SJCRH30 (cell line): ENCODE measurements around the gene SEMA3F. TPM values are rescaled to one million over a fixed set of nuclear protein-coding genes. Genes with fewer than 3 reads are reported as not detected.

Source experiments
- DNase-seq, 2 experiments: peaks; one replicate each; pipeline ENCODE4 v3.0.0-alpha.2; 2015 to 2020
- H3K27ac ChIP-seq: fragments of 250-450 bp; sonication (Bioruptor Pico); 2 replicates; pipeline ENCODE4 v1.5.1; 2020; ENCODE audit warnings: mild to moderate bottlenecking, moderate library complexity
- H3K27me3 ChIP-seq: fragments of 250-450 bp; sonication (Bioruptor Pico); 2 replicates; pipeline ENCODE4 v1.5.1; 2020; ENCODE audit warnings: mild to moderate bottlenecking, moderate library complexity
- H3K36me3 ChIP-seq: fragments of 250-450 bp; sonication (Bioruptor Pico); 2 replicates; pipeline ENCODE4 v1.5.1; 2020; ENCODE audit warnings: mild to moderate bottlenecking, moderate library complexity
- H3K4me1 ChIP-seq: fragments of 250-450 bp; sonication (Bioruptor Pico); 2 replicates; pipeline ENCODE4 v1.5.1; 2020; ENCODE audit warnings: mild to moderate bottlenecking, moderate library complexity
- H3K4me3 ChIP-seq: fragments of 250-450 bp; sonication (Bioruptor Pico); 2 replicates; pipeline ENCODE4 v1.5.1; 2020; ENCODE audit warnings: mild to moderate bottlenecking, moderate library complexity
- H3K9me3 ChIP-seq: fragments of 250-450 bp; sonication (Bioruptor Pico); replicated peaks from 2 replicates; pipeline ENCODE4 v1.5.1; 2020; ENCODE audit warnings: mild to moderate bottlenecking, moderate library complexity
- total RNA-seq: library from RNA; depleted of rRNA; stranded (reverse); fragments of >200 nt; shearing (Covaris generic); gene quantifications from 2 replicates; pipeline ENCODE4 v1.2.3, GENCODE V29; 2014; rRNA removed

The SEMA3F gene
- total RNA-seq, result 9.3 and 11.3 TPM in 2 replicates

DNA sequence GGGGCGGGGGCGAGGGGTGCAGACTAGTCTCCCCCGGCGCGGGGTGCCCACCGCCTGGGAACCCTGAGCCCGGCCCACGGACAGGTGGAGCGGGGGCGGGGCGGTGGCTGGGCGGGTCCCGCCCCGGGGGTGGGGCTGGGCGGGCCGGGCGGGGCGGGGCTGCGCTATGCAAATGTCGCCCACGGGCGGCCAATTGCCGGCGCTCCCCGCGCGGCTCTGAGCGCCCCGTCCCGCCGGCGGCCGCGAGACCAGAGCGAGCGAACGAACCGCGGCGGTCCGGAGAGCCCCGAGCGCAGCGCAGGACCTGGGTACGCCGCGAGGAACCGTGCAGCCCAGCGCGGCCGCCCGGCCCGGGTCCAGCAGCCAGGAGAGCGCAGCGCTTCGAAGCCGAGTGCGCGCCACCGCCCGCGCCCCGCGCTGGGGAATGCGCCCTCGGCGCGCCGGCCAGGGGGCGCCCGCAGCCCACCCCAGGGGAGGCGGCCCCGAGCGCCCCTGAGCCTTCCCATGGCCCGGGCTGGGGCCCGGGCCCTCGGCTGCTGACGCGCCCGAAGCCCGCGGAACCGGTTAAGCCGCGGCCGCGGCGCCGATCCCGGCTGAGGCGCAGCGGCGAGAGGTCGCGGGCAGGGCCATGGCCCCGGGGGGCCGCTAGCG lies at the start of gene SEMA3F:
TSS of gene SEMA3F (plus strand) at position 485 of the 651 bp plus-strand sequence. CDS start 4,299 bp downstream, outside the sequence.
- Histone ChIP-seq H3K4me3 (peak within 1 kb of the TSS; percentile 66), H3K4me1 (peaks cover 22% of the 10 kb centered on the region; the same call in 1 of the 2 replicates), H3K36me3 (no peaks in the 10 kb centered on the region), H3K27me3 (peaks cover 14% of the 10 kb centered on the region), H3K27ac (no peak within 1 kb of the TSS), H3K9me3 (no peaks in the 10 kb centered on the region)
- peak; percentile 49 to 70 for DNase-seq

- Histone ChIP-seq H3K36me3 (peaks cover 91% of the 10 kb centered on the region), H3K27ac (no peak overlapping the region), H3K4me3 (no peak overlapping the region), H3K4me1 (no peaks in the 10 kb centered on the region), H3K27me3 (no peaks in the 10 kb centered on the region), H3K9me3 (no peaks in the 10 kb centered on the region)
- no peak for DNase-seq
Observed at GRCh38 chr3:50111757-50112156, 43.4 kb upstream of the SEMA3F start.

GRCh38 chr3:50112462-50112861 lies 42.7 kb upstream of the SEMA3F start:
- Histone ChIP-seq H3K27ac (no peak overlapping the region), H3K4me1 (no peaks in the 10 kb centered on the region)
- DNase-seq, result no peak

DNA sequence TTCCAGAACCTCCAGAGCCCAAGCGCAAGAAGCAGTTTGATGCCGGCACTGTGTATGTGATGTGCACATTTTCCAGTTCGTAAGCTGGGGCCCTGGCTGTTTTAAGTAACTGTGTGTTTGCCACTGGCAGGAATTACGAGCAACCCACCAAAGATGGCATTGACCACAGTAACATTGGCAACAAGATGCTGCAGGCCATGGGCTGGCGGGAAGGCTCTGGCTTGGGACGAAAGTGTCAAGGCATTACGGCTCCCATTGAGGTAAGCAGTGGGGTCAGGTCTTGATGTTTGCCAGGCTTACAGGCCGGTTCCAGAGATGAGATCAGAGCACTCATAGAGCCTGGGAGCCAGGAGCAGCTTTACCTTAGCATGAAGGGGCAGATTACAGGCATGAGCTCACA lies 38.0 kb upstream of the SEMA3F start:
- Histone ChIP-seq H3K4me3 (no peak overlapping the region), H3K27me3 (no peaks in the 10 kb centered on the region), H3K4me1 (peaks cover 3% of the 10 kb centered on the region; the same call in 1 of the 2 replicates), H3K27ac (no peak overlapping the region), H3K36me3 (peaks cover 79% of the 10 kb centered on the region), H3K9me3 (no peaks in the 10 kb centered on the region)
- no peak for DNase-seq

More at GRCh38 chr3:50112462-50112861, 42.7 kb upstream of the SEMA3F start:
- Histone ChIP-seq H3K4me3 (no peak overlapping the region), H3K36me3 (peaks cover 92% of the 10 kb centered on the region), H3K27me3 (no peaks in the 10 kb centered on the region), H3K9me3 (no peaks in the 10 kb centered on the region)

DNA sequence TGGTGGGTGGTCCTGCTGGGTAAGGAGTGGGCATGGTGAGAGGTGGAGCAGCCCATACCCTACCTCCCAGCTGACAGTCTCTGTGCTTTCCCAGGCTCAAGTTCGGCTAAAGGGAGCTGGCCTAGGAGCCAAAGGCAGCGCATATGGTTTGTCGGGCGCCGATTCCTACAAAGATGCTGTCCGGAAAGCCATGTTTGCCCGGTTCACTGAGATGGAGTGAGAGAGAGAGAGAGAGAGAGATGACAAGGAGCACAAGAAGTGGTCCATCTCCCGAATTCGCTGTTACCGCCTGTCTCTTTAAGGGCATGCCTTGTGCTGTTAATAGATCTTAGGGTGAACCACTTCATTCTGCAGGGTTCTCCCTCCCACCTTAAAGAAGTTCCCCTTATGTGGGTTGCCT lies 36.9 kb upstream of the SEMA3F start:
- Histone ChIP-seq H3K36me3 (peaks cover 70% of the 10 kb centered on the region), H3K4me3 (no peak overlapping the region), H3K4me1 (peaks cover 3% of the 10 kb centered on the region; the same call in 1 of the 2 replicates), H3K27ac (no peak overlapping the region), H3K9me3 (no peaks in the 10 kb centered on the region), H3K27me3 (no peaks in the 10 kb centered on the region)
- no peak for DNase-seq

- no peak overlapping the region for H3K27ac ChIP-seq
- H3K27me3 ChIP-seq, result no peaks in the 10 kb centered on the region
- H3K36me3 ChIP-seq, result peaks cover 55% of the 10 kb centered on the region
- H3K9me3 ChIP-seq, result no peaks in the 10 kb centered on the region
- no peak for DNase-seq
- no peak overlapping the region for H3K4me3 ChIP-seq
- H3K4me1 ChIP-seq, result peaks cover 3% of the 10 kb centered on the region; the same call in 1 of the 2 replicates
Observed at GRCh38 chr3:50119786-50120185, 35.3 kb upstream of the SEMA3F start.

DNA sequence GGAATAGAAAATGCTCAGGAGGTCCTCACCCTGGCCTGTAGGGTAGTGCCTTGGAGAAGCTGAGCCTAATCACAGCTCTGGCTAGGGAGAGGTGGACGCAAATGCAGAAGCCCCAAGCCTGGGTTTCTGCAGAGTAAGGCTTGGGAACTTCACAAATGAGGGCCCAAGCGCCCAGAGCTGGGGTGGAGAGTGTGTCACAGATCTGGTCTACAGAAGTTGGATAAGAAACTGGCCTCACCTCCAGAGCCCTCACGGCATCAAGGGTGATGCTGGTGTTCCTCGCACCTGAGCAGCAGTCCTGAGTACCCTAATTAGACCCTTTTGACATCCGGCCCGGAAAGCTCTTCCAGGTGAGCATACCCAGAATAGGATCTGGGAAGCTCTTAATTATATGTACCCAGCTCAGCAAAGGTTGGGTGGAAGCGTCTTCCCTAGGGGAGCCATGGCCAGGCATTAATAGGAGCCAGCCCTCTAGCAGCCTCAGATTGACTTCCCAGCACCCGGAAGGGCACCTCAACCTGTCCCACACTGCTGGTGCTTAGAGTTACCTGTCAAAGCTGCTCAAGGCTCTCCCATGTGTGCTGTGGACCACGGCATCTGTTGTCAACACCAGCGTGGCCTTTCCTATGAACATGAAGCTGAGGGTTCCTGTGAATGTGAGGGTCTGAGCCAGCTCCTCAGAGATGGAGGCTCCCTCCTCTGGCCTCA lies 34.6 kb upstream of the SEMA3F start:
- Histone ChIP-seq H3K27ac (no peak overlapping the region), H3K27me3 (no peaks in the 10 kb centered on the region), H3K36me3 (peaks cover 47% of the 10 kb centered on the region), H3K4me1 (peaks cover 3% of the 10 kb centered on the region; the same call in 1 of the 2 replicates), H3K9me3 (no peaks in the 10 kb centered on the region), H3K4me3 (no peak overlapping the region)
- DNase-seq, result no peak

GRCh38 chr3:50121072-50122032 lies 33.8 kb upstream of the SEMA3F start:
- Histone ChIP-seq H3K36me3 (peaks cover 39% of the 10 kb centered on the region), H3K27ac (no peak overlapping the region), H3K9me3 (no peaks in the 10 kb centered on the region), H3K4me3 (no peak overlapping the region), H3K27me3 (no peaks in the 10 kb centered on the region), H3K4me1 (peaks cover 3% of the 10 kb centered on the region; the same call in 1 of the 2 replicates)
- DNase-seq, result peak; percentile 77 to 90

DNA sequence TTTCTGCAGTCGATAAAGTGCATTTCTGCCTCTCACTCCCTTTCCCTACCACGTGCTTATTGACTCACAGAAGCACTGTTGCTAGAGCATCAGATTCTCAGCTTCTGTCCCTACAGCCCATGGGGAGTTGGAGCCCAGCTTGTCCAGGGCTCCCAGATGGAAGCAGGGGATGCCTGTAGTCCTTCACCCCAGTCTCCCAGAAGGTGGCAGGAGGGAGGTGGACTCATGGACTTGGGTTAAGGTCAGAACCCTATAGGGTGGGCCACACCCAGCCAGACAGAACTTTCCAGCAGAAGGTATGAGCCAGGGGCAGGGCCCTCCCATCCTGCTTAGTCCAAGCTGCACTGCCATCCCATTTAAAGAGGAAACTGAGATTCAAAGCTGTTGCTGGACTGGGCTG lies 33.1 kb upstream of the SEMA3F start:
- H3K4me1 ChIP-seq, result peaks cover 7% of the 10 kb centered on the region; the same call in 1 of the 2 replicates
- H3K4me3 ChIP-seq, result no peak overlapping the region
- H3K36me3 ChIP-seq, result peaks cover 32% of the 10 kb centered on the region
- H3K9me3 ChIP-seq, result no peaks in the 10 kb centered on the region
- H3K27me3 ChIP-seq, result no peaks in the 10 kb centered on the region
- no peak for DNase-seq
- no peak overlapping the region for H3K27ac ChIP-seq

DNA sequence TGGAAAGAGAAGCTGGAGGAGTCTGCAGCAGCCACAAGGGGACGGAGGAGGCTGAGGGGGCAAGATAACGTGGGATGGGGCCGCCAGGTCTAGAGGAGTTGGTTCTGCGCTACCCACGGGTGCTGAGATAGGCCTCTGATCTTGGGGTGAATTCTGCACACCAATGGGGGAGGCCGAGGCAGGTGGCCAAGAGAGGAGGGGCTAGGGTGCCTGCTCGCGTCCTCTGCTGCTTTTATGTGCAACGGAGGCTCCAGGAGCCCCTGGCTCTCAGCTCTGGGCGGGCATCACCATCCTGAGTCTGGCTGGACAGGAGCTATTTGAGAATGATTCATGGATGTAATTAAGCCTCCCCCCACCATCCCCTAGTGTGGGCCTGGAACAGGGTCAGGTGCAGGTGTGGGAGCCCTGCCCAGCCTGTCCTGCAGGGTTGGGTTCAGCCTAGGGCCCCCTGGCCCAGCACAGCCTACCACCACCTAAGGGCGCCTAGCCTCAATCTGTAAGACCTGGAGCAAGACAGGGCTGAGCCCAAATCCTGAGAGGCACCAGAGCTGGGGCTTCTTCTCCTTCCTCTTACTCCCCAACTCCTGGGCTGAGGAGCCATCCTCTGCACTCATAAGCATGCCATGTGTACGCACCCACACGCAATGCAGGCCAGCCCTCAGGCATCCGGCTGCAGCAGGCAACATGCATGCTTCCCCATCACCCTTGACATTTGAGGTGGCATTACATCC lies 32.3 kb upstream of the SEMA3F start:
- no peaks in the 10 kb centered on the region for H3K27me3 ChIP-seq
- no peak overlapping the region for H3K27ac ChIP-seq
- DNase-seq, result no peak
- H3K9me3 ChIP-seq, result no peaks in the 10 kb centered on the region
- H3K4me3 ChIP-seq, result no peak overlapping the region
- peaks cover 7% of the 10 kb centered on the region; the same call in 1 of the 2 replicates for H3K4me1 ChIP-seq
- H3K36me3 ChIP-seq, result peaks cover 24% of the 10 kb centered on the region

- peaks cover 7% of the 10 kb centered on the region; the same call in 1 of the 2 replicates for H3K4me1 ChIP-seq
- no peak overlapping the region for H3K27ac ChIP-seq
- no peaks in the 10 kb centered on the region for H3K9me3 ChIP-seq
- no peak overlapping the region for H3K4me3 ChIP-seq
- no peaks in the 10 kb centered on the region for H3K27me3 ChIP-seq
- DNase-seq, result no peak
- peaks cover 17% of the 10 kb centered on the region for H3K36me3 ChIP-seq
Observed at GRCh38 chr3:50123394-50124051, 31.6 kb upstream of the SEMA3F start.

DNA sequence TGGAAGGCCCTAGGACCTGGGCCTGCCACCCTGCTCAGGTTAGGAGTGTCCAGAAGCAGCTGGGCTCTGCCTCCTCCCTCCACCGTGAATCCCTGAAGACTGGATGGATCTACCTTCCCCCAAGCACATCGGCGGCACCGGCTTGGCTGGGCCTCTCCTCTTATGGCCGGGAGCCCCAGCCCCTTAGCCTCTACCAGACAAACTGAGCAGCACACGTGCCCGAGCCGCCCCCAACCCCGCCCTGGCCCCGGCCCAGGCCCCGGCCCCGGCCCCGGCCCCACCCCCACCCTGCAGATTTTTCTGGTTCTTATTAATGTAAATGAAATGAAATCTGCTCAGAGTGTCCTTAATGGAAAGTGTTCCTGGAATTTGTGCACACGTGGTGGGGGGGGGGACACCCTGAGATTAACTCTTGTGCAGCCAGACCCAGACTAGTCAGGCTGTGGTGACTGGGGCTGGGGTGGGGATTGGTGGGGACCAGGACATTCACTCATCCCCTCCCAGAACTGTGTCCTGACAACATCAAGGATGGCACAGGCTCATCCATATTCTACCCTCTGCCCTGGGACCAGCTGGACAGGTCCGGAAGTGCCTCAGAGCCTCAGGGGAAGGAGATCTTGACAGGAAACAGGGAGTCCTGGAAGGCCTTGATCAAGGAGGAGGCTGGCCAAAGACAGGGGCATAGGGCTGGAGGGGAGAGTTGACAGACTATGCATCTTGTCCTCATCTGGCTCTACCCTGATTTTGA lies 30.9 kb upstream of the SEMA3F start:
- no peak for DNase-seq
- Histone ChIP-seq H3K27ac (no peak overlapping the region), H3K27me3 (no peaks in the 10 kb centered on the region), H3K4me1 (peaks cover 7% of the 10 kb centered on the region; the same call in 1 of the 2 replicates), H3K4me3 (no peak overlapping the region), H3K36me3 (peaks cover 12% of the 10 kb centered on the region), H3K9me3 (no peaks in the 10 kb centered on the region)

- Histone ChIP-seq H3K27me3 (no peaks in the 10 kb centered on the region), H3K36me3 (peaks cover 11% of the 10 kb centered on the region), H3K27ac (no peak overlapping the region), H3K9me3 (no peaks in the 10 kb centered on the region), H3K4me1 (peaks cover 7% of the 10 kb centered on the region; the same call in 1 of the 2 replicates), H3K4me3 (no peak overlapping the region)
- no peak for DNase-seq
Observed at GRCh38 chr3:50124800-50125178, 30.3 kb upstream of the SEMA3F start.
